HG02885 (cell line): ENCODE measurements around the gene TRIOBP.

ENCODE experiments used
- ATAC-seq: cut with Tn5 transposase; IDR thresholded peaks from one replicate; pipeline ENCODE4 v1.9.1; 2021; ENCODE audit warnings: mild to moderate bottlenecking; ENCODE audit not compliant: unreplicated experiment, poor library complexity

TRIOBP gene

DNA sequence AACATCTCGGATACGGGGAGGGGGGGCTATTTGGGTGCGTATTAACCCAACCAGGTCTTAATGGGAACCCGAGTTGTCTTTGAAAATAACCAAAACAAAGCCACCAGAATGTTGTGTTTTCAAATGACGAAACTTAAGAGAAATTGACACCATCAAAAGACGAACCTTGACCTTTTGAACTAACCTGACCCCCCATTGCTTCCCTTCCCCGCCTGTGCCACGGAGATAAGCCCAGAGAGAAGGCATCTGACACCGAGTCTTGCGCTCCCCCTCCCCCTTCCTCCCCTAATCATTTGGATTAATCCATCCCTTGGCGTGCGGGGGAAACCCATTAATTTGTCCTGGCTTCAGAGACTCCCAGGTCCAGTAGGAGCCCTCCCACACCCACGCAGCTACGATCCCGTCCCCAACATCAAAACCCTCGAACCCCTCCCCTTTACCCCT is 106.4 kb downstream of the TRIOBP start:
- no peak for ATAC-seq

DNA sequence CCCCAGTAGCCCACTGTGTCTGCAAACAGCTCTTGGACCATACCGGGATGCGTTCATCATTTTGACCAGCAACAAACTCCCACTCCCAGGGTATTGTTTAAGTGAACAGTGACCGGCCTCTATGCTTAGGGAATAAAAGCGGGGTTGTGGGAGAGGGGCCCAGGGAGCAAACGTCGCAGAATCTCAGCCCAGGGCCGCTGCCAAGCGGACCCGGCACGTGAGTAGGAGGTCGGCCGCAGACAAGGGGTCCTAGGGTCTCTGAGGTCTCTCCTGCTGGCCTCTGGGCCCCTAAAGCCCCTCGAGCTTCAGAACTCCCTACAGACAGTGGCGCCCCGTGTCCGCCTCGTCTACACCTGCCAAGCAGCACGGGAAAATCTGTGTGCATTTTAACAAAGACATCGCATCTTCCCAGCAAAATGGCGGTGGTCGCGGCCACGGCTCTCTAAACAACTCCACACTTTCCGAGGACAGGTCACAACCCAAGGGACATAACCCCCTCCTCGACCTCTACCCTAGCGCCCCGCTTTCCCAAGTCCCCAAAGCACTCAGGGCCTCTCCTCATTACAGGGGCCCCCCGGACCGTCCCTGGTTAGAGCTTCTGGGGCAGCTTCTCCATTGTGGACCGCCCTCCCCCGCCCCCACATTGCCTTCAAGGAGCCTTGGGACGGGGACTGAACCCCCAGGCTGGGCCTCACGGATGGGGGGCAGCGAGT is 106.9 kb downstream of the TRIOBP start:
- no peak for ATAC-seq

DNA sequence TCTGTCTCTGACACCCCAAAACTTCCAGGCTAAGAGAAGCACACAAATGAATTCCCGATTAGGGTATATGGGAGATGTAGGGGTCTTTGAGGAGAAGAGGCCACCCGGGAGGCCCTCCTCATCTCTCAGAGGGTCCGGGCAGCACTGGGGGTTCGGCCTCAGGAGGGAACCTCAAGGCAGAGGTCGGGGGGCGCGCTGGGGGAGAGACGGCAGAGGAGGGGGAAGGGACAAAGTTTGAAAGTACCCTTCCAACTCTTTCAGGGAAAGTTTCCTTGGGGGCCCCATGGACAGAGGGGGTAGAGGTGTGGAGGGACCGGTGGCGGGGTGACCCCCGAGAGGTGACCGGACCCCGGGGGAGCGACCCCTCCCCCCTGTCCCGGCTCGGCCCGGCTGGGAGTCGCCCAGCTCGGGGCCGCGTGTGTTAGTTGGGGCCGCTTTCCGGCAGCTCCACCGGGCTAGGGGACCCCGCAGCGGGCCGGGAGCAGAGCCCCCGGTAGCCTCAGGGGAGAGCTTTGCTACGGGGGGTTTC is 107.6 kb downstream of the TRIOBP start:
- no peak for ATAC-seq

DNA sequence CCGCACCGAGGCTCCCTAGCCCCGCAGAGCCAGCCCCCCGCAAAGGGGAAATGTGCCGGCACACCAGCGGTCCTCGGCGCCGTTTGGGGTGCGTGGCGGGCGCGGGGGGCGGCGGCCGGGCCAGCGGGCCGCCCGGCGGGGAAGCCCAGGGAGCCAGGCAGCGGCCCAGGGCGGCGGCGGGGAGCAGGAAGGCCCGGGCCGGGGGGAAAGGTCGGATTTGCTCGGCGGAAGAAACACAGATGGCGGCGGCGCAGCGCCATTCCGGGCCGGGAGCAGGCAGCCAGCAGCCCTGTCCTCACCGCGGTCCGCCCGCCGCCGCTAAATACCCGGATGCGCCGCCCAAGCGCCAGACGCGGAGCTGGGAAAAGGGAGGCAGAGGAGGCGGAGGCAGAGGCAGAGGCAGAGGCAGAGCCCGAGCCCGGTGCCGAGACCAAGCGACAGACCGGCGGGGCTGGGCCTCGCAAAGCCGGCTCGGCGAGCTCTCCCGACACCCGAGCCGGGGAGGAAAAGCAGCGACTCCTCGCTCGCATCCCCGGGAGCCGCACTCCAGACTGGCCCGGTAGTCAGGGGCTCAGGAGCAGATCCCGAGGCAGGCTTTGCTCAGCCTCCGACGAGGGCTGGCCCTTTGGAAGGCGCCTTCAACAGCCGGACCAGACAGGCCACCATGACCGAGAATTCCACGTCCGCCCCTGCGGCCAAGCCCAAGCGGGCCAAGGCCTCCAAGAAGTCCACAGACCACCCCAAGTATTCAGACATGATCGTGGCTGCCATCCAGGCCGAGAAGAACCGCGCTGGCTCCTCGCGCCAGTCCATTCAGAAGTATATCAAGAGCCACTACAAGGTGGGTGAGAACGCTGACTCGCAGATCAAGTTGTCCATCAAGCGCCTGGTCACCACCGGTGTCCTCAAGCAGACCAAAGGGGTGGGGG is 108.3 kb downstream of the TRIOBP start:
- ATAC-seq, result no peak

DNA sequence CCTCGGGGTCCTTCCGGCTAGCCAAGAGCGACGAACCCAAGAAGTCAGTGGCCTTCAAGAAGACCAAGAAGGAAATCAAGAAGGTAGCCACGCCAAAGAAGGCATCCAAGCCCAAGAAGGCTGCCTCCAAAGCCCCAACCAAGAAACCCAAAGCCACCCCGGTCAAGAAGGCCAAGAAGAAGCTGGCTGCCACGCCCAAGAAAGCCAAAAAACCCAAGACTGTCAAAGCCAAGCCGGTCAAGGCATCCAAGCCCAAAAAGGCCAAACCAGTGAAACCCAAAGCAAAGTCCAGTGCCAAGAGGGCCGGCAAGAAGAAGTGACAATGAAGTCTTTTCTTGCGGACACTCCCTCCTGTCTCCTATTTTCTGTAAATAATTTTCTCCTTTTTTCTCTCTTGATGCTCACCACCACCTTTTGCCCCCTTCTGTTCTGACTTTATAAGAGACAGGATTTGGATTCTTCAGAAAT is 109.0 kb downstream of the TRIOBP start:
- ATAC-seq, result no peak

DNA sequence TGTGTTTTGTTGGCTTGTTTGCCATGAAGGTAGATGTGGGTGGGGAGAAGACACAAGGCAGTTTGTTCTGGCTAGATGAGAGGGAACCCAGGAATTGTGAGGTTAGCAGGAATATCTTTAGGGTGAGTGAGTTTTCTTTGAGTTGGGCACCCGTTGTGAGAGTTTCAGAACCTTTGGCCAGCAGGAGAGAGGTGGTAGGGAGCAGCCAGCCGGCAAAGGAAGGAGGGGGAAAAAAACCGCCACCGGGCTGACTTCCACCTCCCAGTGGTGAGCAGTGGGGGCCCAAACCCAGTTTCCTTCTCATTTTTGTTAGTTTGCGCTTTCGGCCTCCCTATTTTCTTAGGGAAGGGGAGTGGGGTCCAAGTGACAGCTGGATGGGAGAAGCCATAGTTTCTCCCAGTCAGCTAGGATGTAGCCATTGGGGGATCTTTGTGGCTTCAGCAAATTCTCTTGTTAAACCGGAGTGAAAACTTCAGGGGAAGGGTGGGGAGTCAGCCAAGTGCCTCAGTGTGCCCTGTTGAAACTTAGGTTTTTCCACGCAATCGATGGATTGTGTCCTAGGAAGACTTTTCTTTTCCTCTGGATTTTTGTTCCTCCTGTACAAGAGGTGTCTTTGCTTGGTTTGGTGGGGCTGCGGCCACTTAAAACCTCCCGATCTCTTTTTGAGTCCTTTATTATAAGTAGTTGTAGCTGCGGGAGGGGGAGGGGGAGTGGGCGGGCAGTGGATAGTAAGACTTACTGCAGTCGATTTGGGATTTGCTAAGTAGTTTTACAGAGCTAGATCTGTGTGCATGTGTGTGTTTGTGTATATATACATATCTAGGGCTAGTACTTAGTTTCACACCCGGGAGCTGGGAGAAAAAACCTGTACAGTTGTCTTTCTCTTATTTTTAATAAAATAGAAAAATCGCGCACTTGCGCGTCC is 109.8 kb downstream of the TRIOBP start:
- ATAC-seq, result no peak

DNA sequence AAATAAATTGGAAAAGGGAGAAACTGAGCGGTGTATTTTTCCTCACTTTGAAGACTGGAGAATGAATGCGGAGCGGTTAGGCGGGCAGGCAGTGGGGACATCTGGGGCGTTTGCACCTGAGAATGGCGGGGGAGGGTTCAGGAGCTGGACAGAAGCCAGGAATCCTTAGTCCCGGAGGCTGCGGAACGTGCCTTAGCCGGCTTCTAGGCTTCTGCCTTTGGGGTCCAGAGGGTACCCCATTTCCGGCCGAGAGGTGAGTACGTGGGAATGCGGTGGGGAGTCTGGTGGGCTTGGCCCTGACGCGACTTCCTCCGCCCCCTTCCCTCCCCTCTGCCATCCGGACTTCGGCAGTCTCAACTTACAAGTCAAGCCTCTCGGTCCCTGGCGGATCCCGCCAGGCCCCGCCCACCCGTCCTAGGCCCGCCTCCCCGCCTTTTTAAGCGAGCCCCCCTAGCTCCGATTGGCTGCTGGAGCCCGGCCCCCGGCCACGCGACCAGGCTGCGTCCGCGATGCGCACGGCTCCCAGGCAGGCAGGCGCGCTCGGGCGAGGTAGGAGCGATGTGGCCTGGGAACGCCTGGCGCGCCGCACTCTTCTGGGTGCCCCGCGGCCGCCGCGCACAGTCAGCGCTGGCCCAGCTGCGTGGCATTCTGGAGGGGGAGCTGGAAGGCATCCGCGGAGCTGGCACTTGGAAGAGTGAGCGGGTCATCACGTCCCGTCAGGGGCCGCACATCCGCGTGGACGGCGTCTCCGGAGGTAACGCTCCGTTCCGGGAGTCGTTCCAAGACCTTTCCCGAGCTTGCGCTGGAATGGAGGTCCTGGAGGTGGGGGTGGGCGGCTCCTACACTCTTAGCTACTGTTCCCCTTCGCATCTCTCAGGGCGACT is 110.8 kb downstream of the TRIOBP start, which contains the start of gene GCAT:
Gene GCAT, plus strand, starts transcription at position 525 of the 884 bp plus-strand sequence. Its CDS starts 34 bp downstream, at position 559.
- peak; percentile 95 for ATAC-seq

DNA sequence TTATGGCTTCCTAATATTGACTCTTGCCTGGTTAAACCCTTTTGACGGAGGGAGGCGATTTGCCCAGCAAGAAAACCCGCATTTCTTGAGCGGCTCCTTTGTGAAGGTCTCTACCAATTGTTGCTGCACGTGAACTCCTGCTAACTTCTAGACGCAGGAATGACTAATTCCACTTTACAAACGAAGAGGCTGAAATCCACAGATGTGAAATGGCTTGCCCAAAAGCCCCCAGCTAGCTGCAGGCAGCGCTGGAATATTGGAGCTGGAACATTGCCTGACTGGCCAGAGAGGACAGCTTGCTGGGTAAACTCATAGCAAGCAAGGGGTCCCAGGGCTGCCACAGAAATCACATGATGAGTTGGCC is 111.4 kb downstream of the TRIOBP start:
- no peak for ATAC-seq

DNA sequence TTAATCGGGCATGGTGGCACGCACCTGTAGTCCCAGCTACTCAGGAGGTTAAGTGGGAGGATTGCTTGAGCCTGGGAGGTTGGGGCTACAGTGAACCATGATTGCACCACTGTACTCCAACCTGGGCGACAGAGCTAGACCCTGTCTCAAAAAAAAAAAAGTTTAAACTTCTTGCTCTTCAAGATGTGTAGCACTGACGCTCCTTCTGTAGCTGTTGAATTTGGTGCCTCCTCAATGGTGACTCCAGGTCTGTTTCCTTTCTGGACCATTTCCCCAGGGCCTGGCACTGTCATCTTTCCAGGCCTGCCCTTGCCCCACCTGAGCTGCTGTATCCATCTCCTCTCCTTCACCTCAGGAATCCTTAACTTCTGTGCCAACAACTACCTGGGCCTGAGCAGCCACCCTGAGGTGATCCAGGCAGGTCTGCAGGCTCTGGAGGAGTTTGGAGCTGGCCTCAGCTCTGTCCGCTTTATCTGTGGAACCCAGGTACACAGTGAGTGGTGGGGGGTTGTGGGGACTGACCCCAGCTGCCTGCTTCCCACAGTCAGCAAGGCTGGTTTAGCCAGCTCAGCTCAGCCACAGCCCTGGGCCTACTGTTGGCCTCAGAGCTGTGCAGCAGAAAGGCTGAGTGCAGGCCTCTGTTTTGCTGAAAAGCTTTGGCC is 113.0 kb downstream of the TRIOBP start:
- ATAC-seq, result no peak

DNA sequence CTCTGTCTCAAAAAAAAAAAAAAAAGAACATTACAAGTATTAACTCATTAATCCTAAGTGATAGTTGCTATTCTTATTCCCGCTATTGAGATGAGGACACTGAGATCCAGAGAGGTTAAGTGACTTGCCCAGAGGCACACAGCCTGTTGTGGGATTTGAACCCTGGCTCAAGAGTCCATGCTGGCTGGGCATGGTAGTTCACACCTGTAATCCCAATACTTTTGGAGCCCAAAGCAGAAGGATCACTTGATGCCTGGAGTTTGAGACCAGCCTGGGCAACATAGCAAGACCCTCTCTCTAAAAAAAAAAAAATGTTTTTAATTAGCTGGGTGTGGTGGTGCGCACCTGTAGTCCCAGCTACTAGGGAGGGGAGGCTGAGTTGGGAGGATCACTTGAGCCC is 115.0 kb downstream of the TRIOBP start:
- no peak for ATAC-seq

DNA sequence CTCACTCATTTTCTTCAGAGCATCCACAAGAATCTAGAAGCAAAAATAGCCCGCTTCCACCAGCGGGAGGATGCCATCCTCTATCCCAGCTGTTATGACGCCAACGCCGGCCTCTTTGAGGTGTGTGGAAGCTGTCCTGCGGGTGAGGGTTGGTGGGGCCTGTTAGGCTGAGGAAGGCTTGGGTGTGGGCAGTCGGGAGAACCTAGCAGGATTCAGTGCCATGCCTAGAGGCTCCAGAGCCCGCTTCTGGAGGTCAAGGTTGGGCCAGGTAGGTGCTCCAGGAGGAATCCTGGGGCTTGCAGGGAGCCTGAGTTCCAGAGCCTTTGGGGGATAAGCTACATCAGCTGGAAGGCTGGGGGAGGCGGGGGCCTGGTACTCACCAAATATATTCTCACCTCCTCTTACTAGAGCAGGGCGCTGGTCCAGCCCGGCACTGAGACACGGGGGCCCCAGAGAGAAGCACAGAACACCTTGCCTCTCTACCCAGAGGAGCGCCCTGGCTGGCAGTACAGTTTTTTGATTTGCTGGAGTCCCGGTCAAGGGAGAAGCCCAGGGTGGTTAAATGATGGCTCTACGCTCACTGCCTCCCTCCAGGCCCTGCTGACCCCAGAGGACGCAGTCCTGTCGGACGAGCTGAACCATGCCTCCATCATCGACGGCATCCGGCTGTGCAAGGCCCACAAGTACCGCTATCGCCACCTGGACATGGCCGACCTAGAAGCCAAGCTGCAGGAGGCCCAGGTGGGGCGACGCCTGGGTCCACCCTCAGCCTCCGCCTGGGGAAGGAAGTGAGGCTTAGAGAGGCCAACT is 116.2 kb downstream of the TRIOBP start:
- no peak for ATAC-seq

DNA sequence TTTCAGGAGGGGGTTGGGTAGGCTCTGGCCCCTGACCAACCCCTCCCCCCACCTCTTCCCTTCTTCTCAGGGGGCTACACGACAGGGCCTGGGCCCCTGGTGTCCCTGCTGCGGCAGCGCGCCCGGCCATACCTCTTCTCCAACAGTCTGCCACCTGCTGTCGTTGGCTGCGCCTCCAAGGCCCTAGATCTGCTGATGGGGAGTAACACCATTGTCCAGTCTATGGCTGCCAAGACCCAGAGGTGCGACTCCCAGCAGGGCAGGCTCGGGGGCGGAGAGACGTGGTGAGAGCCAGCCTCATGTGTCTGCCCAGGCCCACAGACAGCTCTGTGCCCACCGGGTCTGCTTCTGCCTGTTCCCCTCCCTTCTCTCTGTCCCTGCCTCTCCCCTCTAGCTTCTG is 118.7 kb downstream of the TRIOBP start:
- ATAC-seq, result no peak

DNA sequence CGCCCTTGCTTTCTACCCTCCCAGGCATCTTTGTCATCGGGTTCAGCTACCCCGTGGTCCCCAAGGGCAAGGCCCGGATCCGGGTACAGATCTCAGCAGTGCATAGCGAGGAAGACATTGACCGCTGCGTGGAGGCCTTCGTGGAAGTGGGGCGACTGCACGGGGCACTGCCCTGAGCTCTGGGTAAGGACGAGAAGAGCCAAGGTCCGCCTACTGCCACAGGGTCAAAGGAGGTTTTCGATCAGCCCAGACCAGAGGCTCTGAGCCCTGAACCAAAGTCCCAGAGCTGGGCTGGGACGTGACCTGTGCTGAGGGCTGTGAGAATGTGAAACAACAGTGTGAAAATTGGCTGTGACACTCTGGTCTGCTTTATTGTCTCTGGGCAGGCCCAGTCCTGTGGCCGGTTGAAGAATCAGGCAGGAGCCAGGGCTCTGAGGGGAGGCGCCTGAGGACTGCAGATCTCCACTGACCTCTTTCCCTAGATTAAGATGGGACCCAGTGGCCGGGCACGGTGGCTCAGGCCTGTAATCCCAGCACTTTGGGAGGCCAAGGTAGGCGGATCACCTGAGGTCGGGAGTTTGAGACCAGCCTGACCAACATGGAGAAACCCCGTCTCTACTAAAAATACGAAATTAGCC is 119.8 kb downstream of the TRIOBP start:
- ATAC-seq, result no peak

DNA sequence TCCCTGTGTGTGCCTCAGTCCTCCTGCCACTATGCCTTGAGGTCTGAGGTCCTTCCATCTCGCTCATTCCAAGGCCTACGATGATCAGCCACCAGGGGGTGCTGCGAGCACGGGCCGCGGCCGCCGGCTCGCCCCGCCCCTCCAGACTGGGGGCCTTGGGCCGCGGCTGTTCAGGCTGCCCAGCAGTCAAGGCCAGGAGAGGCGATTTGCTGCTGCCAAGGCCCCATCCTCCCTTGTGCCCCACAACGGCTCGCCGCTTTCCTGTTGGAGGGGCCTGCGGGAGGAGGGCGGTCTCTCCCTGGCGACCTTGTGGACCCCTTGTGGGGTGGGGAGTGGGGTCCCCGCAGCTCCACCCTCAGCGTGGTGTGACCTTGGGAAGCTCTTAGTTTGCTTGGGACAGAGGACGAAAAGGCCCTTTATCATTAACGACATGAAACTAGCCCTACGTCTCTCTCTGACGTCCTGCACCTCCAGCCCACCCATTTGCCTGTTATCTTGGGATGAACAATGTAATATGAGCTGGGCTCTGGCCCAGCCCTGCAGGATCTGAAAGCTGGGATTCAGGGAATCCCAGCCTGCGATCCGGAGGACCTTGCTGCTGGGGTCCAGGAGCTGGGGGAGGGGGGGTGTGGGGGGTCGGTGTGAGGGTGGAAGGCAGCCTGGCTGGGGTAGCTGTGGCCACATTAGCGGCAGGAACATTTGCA is 121.0 kb downstream of the TRIOBP start:
- ATAC-seq, result peak; percentile 52

DNA sequence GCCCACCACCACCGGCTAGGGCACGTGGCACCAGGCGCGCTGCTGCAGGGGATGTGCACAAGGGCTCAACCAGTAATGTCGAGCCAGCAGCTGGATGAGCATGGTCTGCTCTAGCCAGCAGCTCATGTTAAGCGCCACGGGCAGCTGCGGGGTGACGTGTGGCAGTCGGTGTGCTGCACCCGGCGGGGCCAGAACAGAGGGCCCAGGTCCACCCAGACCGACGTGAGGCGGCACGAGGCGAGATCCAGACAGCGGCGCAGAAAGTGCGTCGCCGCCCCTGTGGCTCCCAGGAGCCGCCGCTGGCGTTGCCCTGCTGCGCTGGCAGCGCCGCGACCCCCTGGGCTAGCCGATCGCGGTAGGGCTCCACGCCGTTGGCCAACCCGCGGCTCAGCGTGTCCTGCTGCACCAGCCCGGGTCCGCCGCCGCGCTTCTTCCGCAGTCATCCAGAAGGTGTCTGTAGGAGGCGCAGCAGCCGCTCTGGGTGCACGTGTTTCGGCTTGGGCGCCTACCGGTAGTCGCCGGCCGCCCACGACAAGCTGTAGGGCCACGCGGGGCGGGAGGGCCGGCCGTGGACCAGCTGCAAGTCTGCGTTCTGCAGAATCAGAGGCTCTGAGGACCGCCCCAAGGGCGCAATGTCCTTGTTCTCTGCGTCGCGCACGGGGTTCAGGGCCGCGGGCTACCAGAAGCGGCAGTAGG is 121.7 kb downstream of the TRIOBP start:
- ATAC-seq, result no peak

DNA sequence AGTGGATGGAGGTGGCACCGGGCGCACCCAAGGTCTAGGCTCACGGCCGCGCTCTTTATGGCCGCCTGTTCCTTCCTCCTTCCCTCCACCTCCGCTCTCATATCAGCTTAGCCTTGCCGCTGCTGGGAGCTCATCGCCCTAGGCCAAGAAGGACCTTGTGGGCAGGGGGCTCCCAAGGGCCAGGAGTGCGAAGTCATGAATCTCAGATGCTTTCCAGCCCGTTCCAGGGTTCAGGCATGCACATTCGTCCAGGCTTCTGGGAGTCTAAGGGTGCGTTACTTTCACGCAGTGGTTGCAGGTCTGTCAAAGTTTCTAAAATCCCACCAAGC is 122.2 kb downstream of the TRIOBP start:
- no peak for ATAC-seq
